Ammon's horn (tissue), 1 donor: ENCODE data around the gene SPR.
"Not testable (repeated sequence)": the region's sequence is repeated elsewhere in the genome, so short reads cannot be mapped to it uniquely, and the experiment has no call there.

ENCODE experiments used
- DNase-seq: peaks from one replicate; pipeline ENCODE4 v3.0.0-alpha.2; 2016; ENCODE audit warnings: low spot score

Gene SPR

DNA sequence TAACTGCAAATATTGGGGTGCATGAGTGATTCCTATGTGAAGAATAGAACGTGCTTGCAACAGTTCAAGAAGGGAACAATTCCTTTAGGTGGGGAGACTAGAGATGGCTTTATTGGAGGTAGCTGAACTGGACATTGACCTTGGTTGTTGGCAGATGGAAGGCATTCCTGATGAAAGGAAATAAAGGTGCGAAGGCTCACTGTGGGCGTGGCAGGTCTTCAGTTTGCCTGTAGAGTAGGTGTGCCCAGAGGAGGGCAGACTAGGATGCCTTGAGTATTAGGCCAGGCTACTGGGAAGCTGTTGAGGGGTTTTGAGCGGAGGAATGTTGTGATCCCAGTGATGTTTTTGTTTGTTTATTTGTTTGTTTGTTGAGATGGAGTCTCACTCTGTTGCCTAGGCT, 2.8 kb downstream of the SPR start:
- DNase-seq = no peak

- DNase-seq = no peak
Measured at GRCh38 chr2:72891091-72891818, 4.0 kb downstream of the SPR start.

DNA sequence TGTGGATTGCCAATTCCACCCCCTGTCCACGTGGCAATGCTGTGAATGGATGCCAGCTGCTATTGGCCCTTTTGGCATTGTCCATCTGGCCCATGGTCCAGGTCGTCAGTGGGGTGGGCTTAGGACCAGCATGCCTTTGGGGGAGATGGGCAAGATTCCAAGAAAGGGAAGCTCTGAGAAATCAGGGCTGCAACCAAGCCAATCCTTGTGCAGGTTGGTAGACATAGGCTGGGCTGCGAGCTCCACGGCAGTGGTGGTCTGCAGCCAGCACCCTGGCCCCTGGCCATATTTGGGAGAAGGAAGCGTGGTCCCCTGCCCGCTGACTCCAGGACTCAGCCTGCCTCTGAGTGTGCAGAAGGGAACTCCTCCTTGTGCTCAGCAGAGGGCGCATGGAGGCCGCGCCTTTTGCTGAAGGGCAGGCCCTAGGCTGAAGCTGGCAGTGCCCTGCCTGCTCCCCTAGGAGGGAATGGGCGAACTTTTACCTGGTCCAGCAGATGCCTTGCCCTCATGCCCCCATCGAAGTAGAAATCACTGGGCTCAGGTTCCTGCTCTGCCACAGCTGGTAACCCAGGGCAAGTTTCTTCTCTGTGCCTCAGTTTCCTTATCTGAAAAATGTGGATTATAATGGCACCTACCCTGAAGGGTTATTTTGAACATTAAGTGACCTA, 5.4 kb downstream of the SPR start:
- DNase-seq = peak; percentile 87

DNA sequence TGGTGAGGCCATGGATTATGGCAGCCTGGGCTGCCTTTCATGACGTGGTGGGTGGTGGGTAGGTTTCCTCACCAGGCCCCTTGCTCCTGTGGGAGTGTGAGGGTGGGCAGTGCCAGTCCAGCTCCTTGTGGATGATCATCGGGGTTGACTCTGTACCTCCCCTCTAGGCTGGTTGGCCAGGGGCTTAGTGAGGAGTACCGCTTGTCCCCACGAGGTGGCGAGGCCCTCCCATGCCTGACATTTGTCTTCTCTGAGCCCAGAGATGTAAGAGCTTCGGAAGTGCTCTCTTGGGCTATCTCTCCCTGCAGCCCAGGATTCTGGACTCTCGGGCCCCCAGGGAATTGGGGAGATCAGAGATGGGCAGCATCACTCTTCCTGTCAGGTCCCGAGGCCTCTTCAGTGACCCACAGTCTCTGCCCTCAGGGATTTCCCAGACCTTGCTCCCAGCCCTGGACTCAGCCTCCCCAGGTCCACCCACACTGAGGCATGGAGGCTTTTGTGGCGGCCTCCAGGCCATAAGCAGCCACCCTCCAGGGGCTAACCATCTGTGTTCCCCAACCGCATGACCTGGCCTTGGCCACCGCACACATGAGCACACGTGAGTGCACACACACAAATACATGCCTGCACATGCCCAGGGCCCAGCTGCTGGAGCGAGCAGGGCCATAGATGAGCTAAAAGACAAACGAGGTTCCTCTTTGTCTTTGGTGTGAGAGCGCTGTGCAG, 6.5 kb downstream of the SPR start:
- DNase-seq = peak; percentile 72

- no peak for DNase-seq
Measured at GRCh38 chr2:72894514-72894913, 7.3 kb downstream of the SPR start.

DNA sequence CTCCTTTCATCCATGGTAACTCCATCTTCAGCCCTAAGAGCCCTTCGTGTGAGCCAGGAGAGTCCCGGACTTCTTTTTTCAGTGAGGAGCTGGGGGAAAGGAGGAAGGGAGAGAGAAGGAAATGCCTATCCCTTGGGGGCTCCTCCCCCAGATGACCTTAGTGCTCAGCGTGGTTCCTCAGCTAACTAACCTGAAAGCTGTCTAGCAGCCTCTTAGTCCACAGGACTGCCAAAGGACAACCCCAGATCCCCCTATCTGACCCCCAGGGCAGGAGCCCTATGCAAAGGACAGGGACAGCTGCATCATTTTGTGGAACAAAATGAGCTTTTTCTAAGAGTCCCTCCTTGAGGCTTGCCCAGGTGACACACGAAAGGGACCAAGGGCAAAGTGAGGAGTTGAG, 7.9 kb downstream of the SPR start:
- DNase-seq = no peak

GRCh38 chr2:72895759-72896281, 8.6 kb downstream of the SPR start:
- no peak for DNase-seq

GRCh38 chr2:72896446-72896845, 9.2 kb downstream of the SPR start:
- no peak for DNase-seq

GRCh38 chr2:72897785-72898584, 10.8 kb downstream of the SPR start:
- DNase-seq = no peak

DNA sequence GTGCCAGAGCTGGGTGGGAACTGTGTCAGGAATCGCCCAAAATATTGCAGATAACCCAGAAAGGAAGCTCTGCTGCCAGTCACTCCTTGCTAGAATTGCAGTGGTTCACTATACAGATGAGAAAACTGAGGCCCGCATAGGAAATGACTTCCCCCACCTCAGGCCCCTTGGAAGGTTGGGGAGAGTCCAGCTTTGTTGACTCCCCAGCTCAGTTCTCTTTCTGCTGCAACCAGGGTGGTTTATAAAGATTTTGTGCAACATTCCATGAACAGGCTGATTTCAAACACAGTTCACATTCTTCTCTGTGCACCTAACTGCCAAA, 11.3 kb downstream of the SPR start:
- DNase-seq = no peak

DNA sequence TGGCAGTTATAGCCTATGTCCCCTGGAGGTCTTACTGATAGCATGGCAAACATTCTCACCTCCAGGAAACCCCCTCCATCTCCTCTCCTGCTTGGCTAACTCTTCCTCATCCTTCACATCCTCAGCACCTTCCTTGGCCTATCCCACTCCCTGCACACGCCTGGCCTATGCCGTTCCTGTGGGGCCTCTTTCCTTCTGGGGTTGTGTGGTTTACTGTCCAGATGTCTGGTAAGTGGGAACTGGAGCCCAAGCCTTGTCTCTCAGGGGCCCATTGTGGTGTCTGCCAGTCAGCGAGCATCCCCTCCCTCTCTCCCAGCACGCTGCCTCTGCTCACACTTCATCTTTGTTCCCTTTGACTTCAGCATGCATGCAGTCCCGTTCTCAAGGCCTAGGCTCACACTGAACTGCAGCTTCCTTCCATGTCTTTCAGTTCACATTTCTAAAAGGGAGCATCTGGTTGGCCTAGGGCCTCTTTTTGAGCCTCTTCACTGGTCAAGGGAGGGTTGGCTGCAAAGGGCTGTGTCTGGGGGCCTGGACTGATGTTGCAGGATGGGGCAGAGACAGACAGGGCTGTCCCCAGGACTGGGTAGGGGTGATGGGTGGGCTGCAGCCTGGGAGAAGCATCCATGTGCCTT, 13.1 kb downstream of the SPR start:
- no peak for DNase-seq

DNA sequence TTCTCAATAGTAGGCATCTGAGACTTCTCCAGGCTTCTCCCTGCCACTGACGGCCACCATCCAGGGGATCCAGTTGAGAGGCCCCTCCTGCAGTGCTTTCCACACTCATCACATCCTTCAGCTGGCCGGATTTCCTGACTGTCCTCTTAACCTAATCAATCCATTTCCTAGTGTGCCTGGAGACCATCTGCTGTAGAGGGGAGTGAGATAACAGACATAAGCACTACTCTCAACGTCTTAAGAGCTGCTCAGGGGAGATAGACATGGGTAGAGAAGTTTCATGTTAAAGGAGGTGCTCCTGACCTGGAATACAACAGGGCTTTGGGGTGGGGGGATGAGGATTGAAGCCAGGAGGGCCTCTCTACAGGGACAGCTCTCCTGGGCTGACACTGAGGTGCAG, 14.2 kb downstream of the SPR start:
- DNase-seq = no peak

GRCh38 chr2:72907369-72907768, 20.2 kb downstream of the SPR start:
- DNase-seq = not testable (repeated sequence)

DNA sequence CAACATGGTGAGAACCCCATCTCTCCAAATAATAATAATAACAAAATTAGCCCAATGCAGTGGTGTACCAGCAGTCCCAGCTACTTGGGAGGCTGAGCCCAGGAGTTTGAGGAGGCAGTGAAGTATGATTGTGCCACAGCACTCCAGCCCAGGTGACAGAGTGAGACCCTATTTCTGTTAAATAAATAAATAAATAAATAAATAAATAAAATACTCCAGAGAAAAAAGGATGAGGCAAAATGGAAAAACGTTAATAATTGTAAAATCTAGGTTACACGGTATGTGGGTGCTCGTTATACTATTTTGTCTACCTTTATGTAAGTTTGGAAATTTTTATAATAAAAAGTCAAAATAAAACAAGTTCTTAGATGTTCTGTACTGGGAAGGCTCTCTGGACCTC, 21.5 kb downstream of the SPR start:
- no peak for DNase-seq

DNA sequence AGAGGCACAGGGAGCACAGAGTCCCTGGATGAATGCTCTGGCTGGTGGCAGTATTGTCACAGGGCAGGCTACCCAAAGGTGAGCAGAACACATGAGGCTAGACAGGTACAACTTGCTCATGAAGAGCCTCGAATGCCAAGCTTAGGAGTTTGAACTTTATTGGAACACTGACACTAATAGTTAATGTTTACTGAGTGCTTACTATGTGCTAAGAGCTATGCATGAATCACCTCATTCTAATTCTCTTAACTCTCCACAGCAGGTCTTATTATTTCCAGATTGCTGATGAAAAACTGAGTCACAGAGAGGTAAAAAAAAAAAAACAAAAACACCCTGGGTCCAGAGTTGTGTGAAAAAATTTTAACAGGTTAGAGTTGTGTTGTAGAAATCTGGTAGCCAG, 24.0 kb downstream of the SPR start:
- no peak for DNase-seq

GRCh38 chr2:72913486-72914205, 26.4 kb downstream of the SPR start:
- DNase-seq = no peak

GRCh38 chr2:72914206-72914559, 27.0 kb downstream of the SPR start:
- DNase-seq = no peak

- no peak for DNase-seq
Measured at GRCh38 chr2:72914589-72915319, 27.5 kb downstream of the SPR start.

DNA sequence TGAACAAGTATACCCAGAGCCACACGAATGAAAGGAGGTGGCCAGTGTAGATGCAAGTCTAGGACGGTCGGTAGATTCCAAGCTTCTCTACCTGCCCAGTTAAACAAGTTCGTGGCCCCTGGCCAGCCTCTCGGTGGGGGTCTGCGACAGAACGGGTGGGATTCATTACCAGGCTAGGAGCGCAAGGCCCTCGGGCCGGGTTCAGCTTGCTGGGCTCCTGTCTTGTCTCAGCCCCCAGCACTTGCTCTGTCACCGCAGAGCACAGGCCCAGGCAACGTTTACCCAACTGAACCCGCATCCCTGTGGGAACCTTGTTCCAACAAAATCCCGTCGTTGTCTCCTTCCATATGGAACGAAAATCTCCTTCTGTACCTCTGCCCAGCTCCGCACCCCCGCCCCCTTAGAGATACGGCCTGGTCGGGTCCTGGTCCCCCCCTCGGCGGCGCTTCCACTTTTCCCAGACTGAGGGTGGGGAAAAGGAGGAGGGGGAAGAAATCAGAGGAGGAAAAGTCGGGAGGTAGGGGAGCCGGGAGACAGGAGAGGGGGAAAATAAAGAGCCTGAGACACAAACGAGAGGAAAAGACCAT, 28.2 kb downstream of the SPR start:
- DNase-seq = no peak
